ENCODE results near the gene DDR1.

The DDR1 gene

GRCh38 chr6:30876039-30876730, 8.1 kb upstream of the DDR1 start:
- no peak overlapping the region for H3K4me3 ChIP-seq (replicated peaks; ENCODE audit: low read depth, low read length)
- peak; percentile 93 for DNase-seq (ENCODE audit: low read depth)
- no peak for TF ChIP-seq CTCF (IDR thresholded peaks at IDR 0.05; ENCODE audit: low read length, missing control alignments)

GRCh38 chr6:30877419-30878262, 6.7 kb upstream of the DDR1 start:
- peak overlapping the region; percentile 26 for H3K4me3 ChIP-seq (replicated peaks; ENCODE audit: low read depth, low read length)
- peak; percentile 93 for DNase-seq (ENCODE audit: low read depth)
- TF ChIP-seq CTCF (IDR thresholded peaks at IDR 0.05; ENCODE audit: low read length, missing control alignments), result peak; percentile 87

- TF ChIP-seq CTCF (IDR thresholded peaks at IDR 0.05; ENCODE audit: low read length, missing control alignments), result no peak
- no peak for DNase-seq (ENCODE audit: low read depth)
- H3K4me3 ChIP-seq (replicated peaks; ENCODE audit: low read depth, low read length), result no peak overlapping the region
Measured at GRCh38 chr6:30879684-30880427, 4.5 kb upstream of the DDR1 start.

- TF ChIP-seq CTCF (IDR thresholded peaks at IDR 0.05; ENCODE audit: low read length, missing control alignments), result no peak
- DNase-seq (ENCODE audit: low read depth), result no peak
- H3K4me3 ChIP-seq (replicated peaks; ENCODE audit: low read depth, low read length), result no peak overlapping the region
Measured at GRCh38 chr6:30880698-30881252, 3.5 kb upstream of the DDR1 start.

GRCh38 chr6:30881392-30882203, 2.7 kb upstream of the DDR1 start:
- DNase-seq (ENCODE audit: low read depth), result peak; percentile 31
- TF ChIP-seq CTCF (IDR thresholded peaks at IDR 0.05; ENCODE audit: low read length, missing control alignments), result no peak
- no peak overlapping the region for H3K4me3 ChIP-seq (replicated peaks; ENCODE audit: low read depth, low read length)

GRCh38 chr6:30882204-30882758, 2.0 kb upstream of the DDR1 start:
- H3K4me3 ChIP-seq (replicated peaks; ENCODE audit: low read depth, low read length), result no peak overlapping the region
- no peak for DNase-seq (ENCODE audit: low read depth)
- TF ChIP-seq CTCF (IDR thresholded peaks at IDR 0.05; ENCODE audit: low read length, missing control alignments), result no peak

All from fibroblast of pulmonary artery (primary cell).